Stimulated activated memory B cell treated with anti-CD40 and anti-IgM and Interleukin-4, amounts not matched to agents 10 μg/mL and 1 μg/mL and 100 μg/mL, for 72 hours (primary cell): ENCODE measurements around the gene MAP2K5.

Experiments
- ATAC-seq: fragments of 150-1000 bp; cut with Tn5 transposase; 2 replicates; pipeline ENCODE4 v1.10.0; 2021
- H3K27ac Mint-ChIP-seq: one replicate; pipeline ENCODE4 v1.8.0; 2022; ENCODE audit warnings: mild to moderate bottlenecking, mixed read lengths
- H3K27me3 Mint-ChIP-seq: one replicate; pipeline ENCODE4 v1.8.0; 2022; ENCODE audit warnings: mixed read lengths
- H3K36me3 Mint-ChIP-seq: one replicate; pipeline ENCODE4 v1.8.0; 2022; ENCODE audit warnings: mixed read lengths
- H3K4me1 Mint-ChIP-seq: one replicate; pipeline ENCODE4 v1.8.0; 2022; ENCODE audit warnings: mixed read lengths
- H3K4me3 Mint-ChIP-seq: one replicate; pipeline ENCODE4 v1.8.0; 2022; ENCODE audit warnings: mild to moderate bottlenecking, moderate library complexity, mixed read lengths
- H3K9me3 Mint-ChIP-seq: one replicate; pipeline ENCODE4 v1.8.0; 2022; ENCODE audit warnings: mixed read lengths

MAP2K5 gene

DNA sequence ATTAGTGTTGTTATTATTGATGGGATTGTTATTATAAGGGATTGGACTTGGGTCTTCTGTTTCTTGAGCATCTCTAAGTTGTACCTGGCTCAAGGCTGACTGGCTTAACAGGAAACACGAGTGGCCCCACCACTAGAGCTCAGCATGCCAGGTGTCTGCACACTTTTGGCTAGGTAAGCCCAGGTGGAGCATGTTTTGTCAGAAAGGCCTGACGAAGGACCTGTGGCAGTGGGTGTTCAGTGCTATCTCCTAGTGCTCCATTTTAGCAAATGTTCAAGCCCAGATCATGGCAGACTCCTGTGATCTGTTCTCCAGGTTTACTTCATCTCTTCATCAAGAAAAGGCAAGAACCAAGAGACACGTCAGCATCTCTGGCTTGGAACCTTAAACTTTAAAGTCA, 3.4 kb downstream of the MAP2K5 start:
- Mint-ChIP-seq H3K4me1 (peaks cover 50% of the 10 kb centered on the region), H3K4me3 (no peak overlapping the region), H3K27ac (no peak overlapping the region), H3K9me3 (no peaks in the 10 kb centered on the region), H3K36me3 (peaks cover 26% of the 10 kb centered on the region), H3K27me3 (no peaks in the 10 kb centered on the region)
- no peak for ATAC-seq

DNA sequence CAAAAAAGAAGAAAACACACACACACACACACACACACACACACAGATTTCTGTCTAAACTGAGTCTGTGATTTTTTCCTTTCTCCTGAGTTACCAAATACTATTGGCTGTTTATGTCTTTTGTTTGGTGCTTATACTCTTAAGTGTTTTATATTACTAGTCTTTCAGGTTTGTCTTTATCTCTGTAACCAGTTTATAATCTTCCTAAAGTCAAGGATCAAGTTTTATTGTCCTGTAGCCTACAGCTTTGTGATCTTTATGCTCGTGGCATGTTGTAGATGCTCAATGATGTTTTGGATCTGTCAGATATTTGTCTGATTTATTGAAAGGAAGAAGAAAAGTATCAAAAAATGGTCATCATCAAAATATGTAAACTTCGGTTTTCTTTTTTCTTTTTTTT, 4.6 kb downstream of the MAP2K5 start:
- peaks cover 39% of the 10 kb centered on the region for H3K4me1 Mint-ChIP-seq
- no peak overlapping the region for H3K27ac Mint-ChIP-seq
- H3K27me3 Mint-ChIP-seq, result no peaks in the 10 kb centered on the region
- H3K36me3 Mint-ChIP-seq, result peaks cover 33% of the 10 kb centered on the region
- no peak for ATAC-seq
- H3K9me3 Mint-ChIP-seq, result no peaks in the 10 kb centered on the region
- no peak overlapping the region for H3K4me3 Mint-ChIP-seq

DNA sequence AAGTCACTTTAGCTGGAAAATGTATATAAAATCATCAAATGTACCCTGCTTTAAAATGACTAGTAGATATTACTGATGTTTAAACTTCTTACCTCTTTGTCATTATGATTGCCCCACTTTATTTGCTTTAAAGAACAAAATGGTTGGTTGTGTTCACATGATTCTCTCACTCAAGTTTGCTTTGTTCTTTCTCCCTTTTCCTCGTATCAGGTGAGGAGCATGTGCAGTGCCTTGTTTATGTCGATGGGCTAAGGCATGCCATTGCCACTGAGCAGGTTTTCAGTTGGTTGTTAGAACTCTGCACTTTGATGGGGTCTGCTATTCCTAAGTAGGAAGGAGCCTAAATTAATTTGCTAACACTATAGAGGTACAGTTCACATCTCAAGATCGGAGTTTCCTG, 5.3 kb downstream of the MAP2K5 start:
- Mint-ChIP-seq H3K4me3 (no peak overlapping the region), H3K27ac (no peak overlapping the region), H3K36me3 (peaks cover 33% of the 10 kb centered on the region), H3K9me3 (no peaks in the 10 kb centered on the region), H3K27me3 (no peaks in the 10 kb centered on the region), H3K4me1 (peaks cover 38% of the 10 kb centered on the region)
- no peak for ATAC-seq

DNA sequence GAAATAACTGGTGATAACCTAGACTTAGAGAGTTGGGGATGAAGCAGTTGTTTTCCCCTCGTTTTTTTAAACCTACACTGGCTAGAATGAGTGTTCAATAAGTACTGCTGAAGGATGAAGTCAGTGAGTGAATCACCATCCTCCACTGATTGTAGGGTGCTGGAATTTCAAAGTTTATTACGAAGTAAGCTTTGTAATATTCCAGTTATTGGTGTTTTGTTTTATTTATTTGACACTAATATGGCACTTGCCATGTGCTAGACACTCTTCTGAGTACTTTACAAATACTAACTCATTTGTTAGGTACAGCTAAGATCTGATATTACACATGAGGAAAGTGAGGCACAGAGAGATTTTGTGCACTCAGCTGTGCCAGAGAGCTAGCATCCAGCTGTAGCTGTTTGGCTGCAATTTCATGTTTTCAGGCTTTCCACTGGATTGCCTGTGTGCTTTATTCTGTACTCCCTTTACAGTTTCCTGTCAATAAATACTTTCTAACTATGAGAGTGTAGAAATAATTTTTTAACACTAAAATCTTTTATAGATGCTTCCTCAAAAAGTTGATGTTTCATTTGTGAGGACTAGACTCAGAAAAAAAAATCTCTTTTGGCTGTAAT, 5.8 kb downstream of the MAP2K5 start:
- Mint-ChIP-seq H3K4me3 (no peak overlapping the region), H3K27ac (no peak overlapping the region)

DNA sequence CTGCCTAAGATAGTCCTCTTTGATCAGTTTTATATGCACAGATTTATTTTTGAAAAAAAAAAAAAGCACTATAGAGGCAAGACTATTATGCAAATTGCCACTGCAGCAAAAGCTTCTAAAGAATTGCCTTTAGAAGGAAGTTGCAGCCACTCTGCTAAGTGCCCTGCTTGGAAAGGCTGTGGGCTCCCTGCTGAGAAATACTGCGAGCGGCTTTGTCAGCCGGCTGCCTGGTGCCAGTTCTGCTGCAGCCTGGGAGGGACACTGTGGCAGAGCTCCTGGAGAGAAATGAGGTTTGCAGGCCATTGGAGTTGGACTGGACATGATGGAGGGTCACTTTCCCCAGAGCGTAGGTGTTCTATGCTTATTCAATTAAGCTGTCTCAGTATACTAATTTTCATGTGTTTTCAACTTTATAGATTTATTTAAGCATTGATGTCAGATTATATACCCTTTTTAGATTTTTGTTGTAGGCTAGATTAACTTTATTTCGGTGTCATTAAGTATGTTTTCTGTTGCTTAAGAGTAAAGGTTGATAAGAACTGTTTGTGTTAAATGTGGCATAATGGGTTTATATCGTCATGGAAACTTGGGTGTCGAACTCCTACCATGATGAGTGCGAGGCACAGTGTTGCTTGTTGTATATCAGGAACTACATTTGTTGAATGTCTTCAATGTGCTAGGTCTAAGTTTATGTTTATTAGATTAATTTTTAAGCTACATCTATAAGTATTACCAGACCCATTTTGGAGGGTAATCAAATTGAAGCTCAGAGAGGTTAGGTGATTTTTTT, 6.6 kb downstream of the MAP2K5 start:
- no peak overlapping the region for H3K4me3 Mint-ChIP-seq
- peaks cover 33% of the 10 kb centered on the region for H3K36me3 Mint-ChIP-seq
- no peaks in the 10 kb centered on the region for H3K9me3 Mint-ChIP-seq
- no peak overlapping the region for H3K27ac Mint-ChIP-seq
- peaks cover 26% of the 10 kb centered on the region for H3K4me1 Mint-ChIP-seq
- H3K27me3 Mint-ChIP-seq, result no peaks in the 10 kb centered on the region
- no peak for ATAC-seq

More for the DNA sequence above, 5.8 kb downstream of the MAP2K5 start:
- Mint-ChIP-seq H3K36me3 (peaks cover 33% of the 10 kb centered on the region), H3K4me1 (peaks cover 33% of the 10 kb centered on the region), H3K9me3 (no peaks in the 10 kb centered on the region), H3K27me3 (no peaks in the 10 kb centered on the region)
- ATAC-seq, result no peak

GRCh38 chr15:67549736-67550135, 7.2 kb downstream of the MAP2K5 start:
- H3K4me1 Mint-ChIP-seq, result peaks cover 19% of the 10 kb centered on the region
- H3K36me3 Mint-ChIP-seq, result peaks cover 35% of the 10 kb centered on the region
- H3K27ac Mint-ChIP-seq, result no peak overlapping the region
- H3K27me3 Mint-ChIP-seq, result no peaks in the 10 kb centered on the region
- no peak for ATAC-seq
- H3K9me3 Mint-ChIP-seq, result no peaks in the 10 kb centered on the region
- H3K4me3 Mint-ChIP-seq, result no peak overlapping the region

DNA sequence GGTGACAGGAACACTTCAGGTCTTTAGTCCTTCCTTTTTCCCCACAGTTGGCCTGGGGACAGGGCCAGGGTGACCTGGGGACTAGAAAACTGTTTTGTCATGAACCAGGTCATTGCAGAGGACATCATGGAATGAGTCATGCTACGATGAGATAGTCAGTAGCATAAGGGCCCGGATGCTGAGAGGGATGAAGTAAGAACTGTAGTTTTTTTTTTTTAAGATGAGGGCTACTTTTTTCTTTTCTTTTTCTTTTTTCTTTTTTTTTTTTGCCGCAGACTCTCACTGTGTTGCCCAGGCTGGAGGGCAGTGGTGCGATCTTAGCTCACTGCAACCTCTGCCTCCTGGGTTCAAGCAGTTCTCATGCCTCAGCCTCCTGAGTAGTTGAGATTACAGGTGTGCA, 8.0 kb downstream of the MAP2K5 start:
- Mint-ChIP-seq H3K4me1 (peaks cover 13% of the 10 kb centered on the region), H3K9me3 (no peaks in the 10 kb centered on the region), H3K36me3 (peaks cover 41% of the 10 kb centered on the region), H3K27ac (no peak overlapping the region), H3K27me3 (no peaks in the 10 kb centered on the region), H3K4me3 (no peak overlapping the region)
- ATAC-seq, result no peak

GRCh38 chr15:67551207-67551743, 8.8 kb downstream of the MAP2K5 start:
- ATAC-seq, result no peak
- no peak overlapping the region for H3K4me3 Mint-ChIP-seq
- peaks cover 42% of the 10 kb centered on the region for H3K36me3 Mint-ChIP-seq
- H3K9me3 Mint-ChIP-seq, result no peaks in the 10 kb centered on the region
- H3K4me1 Mint-ChIP-seq, result peaks cover 13% of the 10 kb centered on the region
- H3K27ac Mint-ChIP-seq, result no peak overlapping the region
- H3K27me3 Mint-ChIP-seq, result no peaks in the 10 kb centered on the region

- Mint-ChIP-seq H3K36me3 (peaks cover 43% of the 10 kb centered on the region), H3K4me1 (no peaks in the 10 kb centered on the region), H3K27me3 (no peaks in the 10 kb centered on the region), H3K4me3 (no peak overlapping the region), H3K27ac (no peak overlapping the region), H3K9me3 (peaks cover 4% of the 10 kb centered on the region)
- no peak for ATAC-seq
Observed at GRCh38 chr15:67554580-67554979, 12.1 kb downstream of the MAP2K5 start.

DNA sequence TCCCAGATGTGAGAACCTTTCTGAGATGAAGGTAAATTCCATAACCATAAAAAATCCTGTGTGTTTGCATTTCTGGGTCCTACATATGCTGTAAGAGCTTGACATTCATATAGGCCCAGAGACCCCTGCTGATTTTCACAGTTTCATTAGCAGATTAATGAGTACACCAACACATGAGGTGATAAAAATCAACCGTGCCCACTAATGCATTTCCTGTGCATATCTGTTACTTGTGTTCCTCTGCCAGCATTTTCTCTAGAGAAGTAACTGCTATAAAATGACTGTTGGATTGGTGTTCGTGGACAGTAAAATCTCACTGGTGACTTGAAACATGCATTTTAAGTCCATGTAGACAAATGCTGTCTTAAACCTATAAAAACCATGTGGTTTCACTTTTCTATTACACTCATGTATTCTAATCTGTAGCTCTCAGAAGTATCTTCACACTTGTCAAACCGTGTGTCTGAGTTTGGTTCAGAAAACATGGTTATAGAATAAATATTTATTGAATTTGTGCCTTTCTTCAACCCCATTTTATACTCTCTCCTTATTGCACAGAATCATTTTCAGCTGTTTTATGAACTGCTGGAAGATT, 14.6 kb downstream of the MAP2K5 start:
- H3K27ac Mint-ChIP-seq, result no peak overlapping the region
- no peaks in the 10 kb centered on the region for H3K27me3 Mint-ChIP-seq
- ATAC-seq, result no peak
- H3K4me3 Mint-ChIP-seq, result no peak overlapping the region
- peaks cover 4% of the 10 kb centered on the region for H3K9me3 Mint-ChIP-seq
- peaks cover 37% of the 10 kb centered on the region for H3K36me3 Mint-ChIP-seq
- H3K4me1 Mint-ChIP-seq, result peaks cover 4% of the 10 kb centered on the region

GRCh38 chr15:67558502-67558901, 16.0 kb downstream of the MAP2K5 start:
- peaks cover 49% of the 10 kb centered on the region for H3K36me3 Mint-ChIP-seq

DNA sequence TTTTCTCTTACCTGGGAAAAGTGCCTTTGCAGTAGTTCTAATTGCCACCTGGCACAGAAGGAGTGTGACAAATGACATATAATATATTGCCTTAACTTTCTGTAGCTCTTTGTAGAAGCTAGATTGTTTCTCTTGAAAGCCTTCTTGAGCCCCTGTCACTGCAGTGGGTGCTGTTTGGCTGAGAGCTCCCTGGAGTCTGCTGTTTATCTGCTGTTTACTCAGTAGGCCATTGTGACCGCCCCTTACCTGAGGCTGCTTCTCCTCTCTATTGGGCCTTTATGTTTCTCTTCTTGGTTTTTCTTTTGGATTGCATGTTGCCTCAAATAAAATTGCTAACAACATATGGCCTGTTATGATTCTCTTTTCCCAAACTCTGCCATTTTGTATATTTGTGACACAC, 16.7 kb downstream of the MAP2K5 start:
- no peak overlapping the region for H3K27ac Mint-ChIP-seq
- peaks cover 4% of the 10 kb centered on the region for H3K9me3 Mint-ChIP-seq
- no peak overlapping the region for H3K4me3 Mint-ChIP-seq
- peaks cover 13% of the 10 kb centered on the region for H3K4me1 Mint-ChIP-seq
- H3K27me3 Mint-ChIP-seq, result no peaks in the 10 kb centered on the region
- H3K36me3 Mint-ChIP-seq, result peaks cover 55% of the 10 kb centered on the region
- no peak for ATAC-seq

More at GRCh38 chr15:67558502-67558901, 16.0 kb downstream of the MAP2K5 start:
- H3K4me3 Mint-ChIP-seq, result no peak overlapping the region
- no peak for ATAC-seq
- H3K4me1 Mint-ChIP-seq, result peaks cover 6% of the 10 kb centered on the region
- no peaks in the 10 kb centered on the region for H3K27me3 Mint-ChIP-seq
- no peak overlapping the region for H3K27ac Mint-ChIP-seq
- peaks cover 4% of the 10 kb centered on the region for H3K9me3 Mint-ChIP-seq

- H3K4me1 Mint-ChIP-seq, result peaks cover 17% of the 10 kb centered on the region
- H3K27me3 Mint-ChIP-seq, result no peaks in the 10 kb centered on the region
- peaks cover 58% of the 10 kb centered on the region for H3K36me3 Mint-ChIP-seq
Observed at GRCh38 chr15:67559576-67559975, 17.1 kb downstream of the MAP2K5 start.

GRCh38 chr15:67560320-67560719, 17.8 kb downstream of the MAP2K5 start:
- no peak overlapping the region for H3K4me3 Mint-ChIP-seq
- peaks cover 25% of the 10 kb centered on the region for H3K4me1 Mint-ChIP-seq
- ATAC-seq, result no peak
- H3K9me3 Mint-ChIP-seq, result peaks cover 4% of the 10 kb centered on the region
- no peak overlapping the region for H3K27ac Mint-ChIP-seq
- no peaks in the 10 kb centered on the region for H3K27me3 Mint-ChIP-seq
- H3K36me3 Mint-ChIP-seq, result peaks cover 51% of the 10 kb centered on the region

More at GRCh38 chr15:67559576-67559975, 17.1 kb downstream of the MAP2K5 start:
- Mint-ChIP-seq H3K27ac (no peak overlapping the region), H3K9me3 (peaks cover 4% of the 10 kb centered on the region), H3K4me3 (no peak overlapping the region)
- ATAC-seq, result no peak

DNA sequence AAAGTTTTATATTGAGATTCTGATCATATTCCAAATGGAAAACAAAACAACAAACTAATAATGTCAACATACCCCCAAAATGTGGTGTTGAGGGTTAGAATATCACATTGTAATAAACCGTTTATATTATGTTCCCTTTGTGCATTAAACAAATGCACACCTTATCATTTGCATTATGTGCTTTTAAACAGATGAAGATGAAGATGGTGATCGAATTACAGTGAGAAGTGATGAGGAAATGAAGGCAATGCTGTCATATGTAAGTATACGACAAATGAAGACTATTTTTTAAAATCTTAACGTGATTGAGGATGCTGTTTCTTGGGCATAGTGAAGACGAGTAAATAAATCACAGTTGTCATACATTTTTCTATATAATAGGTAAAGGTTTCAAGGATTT, 20.6 kb downstream of the MAP2K5 start:
- H3K4me1 Mint-ChIP-seq, result peaks cover 25% of the 10 kb centered on the region
- H3K9me3 Mint-ChIP-seq, result peaks cover 4% of the 10 kb centered on the region
- H3K27ac Mint-ChIP-seq, result no peak overlapping the region
- no peak overlapping the region for H3K4me3 Mint-ChIP-seq
- H3K36me3 Mint-ChIP-seq, result peaks cover 45% of the 10 kb centered on the region
- H3K27me3 Mint-ChIP-seq, result no peaks in the 10 kb centered on the region
- no peak for ATAC-seq
